H9 (cell line): ENCODE measurements around the gene TOMM22. TPM values are rescaled to one million over a fixed set of nuclear protein-coding genes. Genes with fewer than 3 reads are reported as not detected.
A peak's percentile ranks its signal among the peaks of the same experiment; 100 is the strongest.

Experiments used
- DNase-seq: peaks from one replicate; pipeline ENCODE4 v3.0.0-alpha.2; 2017
- H2AFZ ChIP-seq: one replicate; pipeline ENCODE4 v1.6.1; 2013; ENCODE audit warnings: mild to moderate bottlenecking, low read length, control low read depth, moderate library complexity
- H2AK5ac ChIP-seq: 2 replicates; pipeline ENCODE4 v1.6.1; 2013; ENCODE audit warnings: low read length, control low read depth, mixed read lengths; ENCODE audit not compliant: insufficient read length
- H2BK120ac ChIP-seq: one replicate; pipeline ENCODE4 v1.6.1; 2013; ENCODE audit warnings: low read depth, mild to moderate bottlenecking, low read length, control low read depth, inconsistent platforms; ENCODE audit not compliant: poor library complexity, severe bottlenecking
- H2BK12ac ChIP-seq: 2 replicates; pipeline ENCODE4 v1.6.1; 2013; ENCODE audit warnings: low read length, control low read depth, mixed read lengths, low read depth; ENCODE audit not compliant: insufficient read length
- H2BK15ac ChIP-seq: 2 replicates; pipeline ENCODE4 v1.6.1; 2013; ENCODE audit warnings: low read depth, low read length, control low read depth
- H2BK20ac ChIP-seq: one replicate; pipeline ENCODE4 v1.6.1; 2013; ENCODE audit warnings: low read depth, mild to moderate bottlenecking, low read length, control low read depth, inconsistent platforms; ENCODE audit not compliant: poor library complexity, severe bottlenecking
- H2BK5ac ChIP-seq: 2 replicates; pipeline ENCODE4 v1.6.1; 2013; ENCODE audit warnings: low read length, control low read depth, mixed read lengths; ENCODE audit not compliant: insufficient read length
- H3K14ac ChIP-seq: 2 replicates; pipeline ENCODE4 v1.6.1; 2013; ENCODE audit warnings: low read length, control low read depth; ENCODE audit not compliant: insufficient read depth
- H3K18ac ChIP-seq: 2 replicates; pipeline ENCODE4 v1.6.1; 2013; ENCODE audit warnings: low read depth, mild to moderate bottlenecking, mixed read lengths, low read length, control low read depth; ENCODE audit not compliant: insufficient read length
- H3K23ac ChIP-seq: 2 replicates; pipeline ENCODE4 v1.6.1; 2013; ENCODE audit warnings: low read length, control low read depth, mixed read lengths, low read depth; ENCODE audit not compliant: insufficient read length
- H3K23me2 ChIP-seq: 2 replicates; pipeline ENCODE4 v1.6.1; 2013; ENCODE audit warnings: low read depth, mild to moderate bottlenecking, mixed read lengths, low read length, control low read depth; ENCODE audit not compliant: insufficient read length, poor library complexity, severe bottlenecking
- H3K27ac ChIP-seq: 2 replicates; pipeline ENCODE4 v1.5.1; 2013; ENCODE audit warnings: low read length, control low read depth, mixed read lengths, low read depth; ENCODE audit not compliant: insufficient read length
- H3K27me3 ChIP-seq: 2 replicates; pipeline ENCODE4 v1.6.1; 2013; ENCODE audit warnings: low read length, control low read depth, inconsistent platforms; ENCODE audit not compliant: insufficient read depth
- H3K4ac ChIP-seq: 2 replicates; pipeline ENCODE4 v1.6.1; 2013; ENCODE audit warnings: low read depth, mild to moderate bottlenecking, control low read depth, inconsistent platforms, low read length, moderate library complexity
- H3K4me1 ChIP-seq: 2 replicates; pipeline ENCODE4 v1.6.1; 2013; ENCODE audit warnings: low read length, control low read depth, inconsistent platforms; ENCODE audit not compliant: insufficient read depth
- H3K4me2 ChIP-seq: 2 replicates; pipeline ENCODE4 v1.6.1; 2013; ENCODE audit warnings: low read length, control low read depth, mixed read lengths; ENCODE audit not compliant: insufficient read length, insufficient read depth
- H3K56ac ChIP-seq: 2 replicates; pipeline ENCODE4 v1.6.1; 2013; ENCODE audit warnings: low read depth, mild to moderate bottlenecking, mixed read lengths, low read length, control low read depth; ENCODE audit not compliant: insufficient read length
- H3K79me1 ChIP-seq: 2 replicates; pipeline ENCODE4 v1.6.1; 2013; ENCODE audit warnings: low read depth, mild to moderate bottlenecking, moderate library complexity, low read length, control low read depth, inconsistent platforms; ENCODE audit not compliant: insufficient read depth, poor library complexity, severe bottlenecking
- H3K79me2 ChIP-seq: 2 replicates; pipeline ENCODE4 v1.6.1; 2013; ENCODE audit warnings: low read length, control low read depth, inconsistent platforms; ENCODE audit not compliant: insufficient read depth
- H3K9ac ChIP-seq: 2 replicates; pipeline ENCODE4 v1.6.1; 2013; ENCODE audit warnings: low read length, control low read depth, mixed read lengths; ENCODE audit not compliant: insufficient read length; ENCODE audit errors: extremely low read depth
- H3K9me3 ChIP-seq: one replicate; pipeline ENCODE4 v1.6.1; 2013; ENCODE audit warnings: low read depth, low read length, inconsistent platforms; ENCODE audit not compliant: control insufficient read depth
- H3T11ph ChIP-seq: one replicate; pipeline ENCODE4 v1.6.1; 2013; ENCODE audit warnings: mild to moderate bottlenecking, low read length, control low read depth, inconsistent platforms
- H4K20me1 ChIP-seq: one replicate; pipeline ENCODE4 v1.6.1; 2013; ENCODE audit not compliant: control insufficient read depth, insufficient read length, insufficient read depth
- H4K5ac ChIP-seq: 2 replicates; pipeline ENCODE4 v1.6.1; 2013; ENCODE audit warnings: low read depth, mild to moderate bottlenecking, mixed read lengths, low read length, control low read depth; ENCODE audit not compliant: insufficient read length
- H4K8ac ChIP-seq: replicated peaks from 2 replicates; pipeline ENCODE4 v1.6.1; 2013; ENCODE audit warnings: low read length, control low read depth, mixed read lengths, low read depth; ENCODE audit not compliant: insufficient read length
- H4K91ac ChIP-seq: 2 replicates; pipeline ENCODE4 v1.6.1; 2013; ENCODE audit warnings: low read depth, mild to moderate bottlenecking, moderate library complexity, mixed read lengths, low read length, control low read depth; ENCODE audit not compliant: insufficient read length
- H3K27ac Mint-ChIP-seq, 3 experiments: 2 replicates in 2 of 3; 3 replicates in 1 of 3; pipeline ENCODE4 v1.8.0; 2020 to 2021; ENCODE audit warnings: mixed read lengths in 3 of 3, mild to moderate bottlenecking in 1 of 3, moderate library complexity in 1 of 3
- H3K27me3 Mint-ChIP-seq: 2 replicates; pipeline ENCODE4 v1.8.0; 2021; ENCODE audit warnings: low read depth, mild to moderate bottlenecking, moderate library complexity, mixed read lengths
- H3K36me3 Mint-ChIP-seq, 3 experiments: 2 replicates in 2 of 3; 3 replicates in 1 of 3; pipeline ENCODE4 v1.8.0; 2020 to 2021; ENCODE audit warnings: low read depth in 3 of 3, mixed read lengths in 3 of 3; ENCODE audit not compliant: insufficient read depth in 1 of 3
- H3K4me1 Mint-ChIP-seq, 2 experiments: 2 replicates each; pipeline ENCODE4 v1.8.0; 2020; ENCODE audit warnings: mixed read lengths in 2 of 2
- H3K4me3 Mint-ChIP-seq, 2 experiments: 2 replicates in 1 of 2; 3 replicates in 1 of 2; pipeline ENCODE4 v1.8.0; 2020 to 2021; ENCODE audit warnings: mild to moderate bottlenecking in 2 of 2, mixed read lengths in 2 of 2, moderate library complexity in 1 of 2
- H3K9me3 Mint-ChIP-seq, 2 experiments: 2 replicates in 1 of 2; 3 replicates in 1 of 2; pipeline ENCODE4 v1.8.0; 2020; ENCODE audit warnings: mild to moderate bottlenecking in 2 of 2, mixed read lengths in 2 of 2, moderate library complexity in 1 of 2
- CTCF ChIP-seq: fragments of 200-600 bp; sonication (generic); conservative IDR thresholded peaks from 3 replicates; pipeline ENCODE4 v1.8.0; 2021; ENCODE audit warnings: antibody characterized with exemption, mild to moderate bottlenecking
- WGBS: extraction: QIAGEN DNeasy Blood & Tissue Kit; methylation state at CpG from one replicate; pipeline ENCODE4 v1.1.7; 2013; ENCODE audit warnings: missing lambda C conversion rate, low lambda C conversion rate, mixed read lengths; ENCODE audit not compliant: insufficient read length; ENCODE audit errors: extremely low coverage; 5-methylcytosine and 5-hydroxymethylcytosine counted together
- total RNA-seq: library from RNA; stranded (reverse); gene quantifications from 2 replicates; pipeline ENCODE4 v1.2.1, GENCODE V29; 2021

Gene TOMM22
- total RNA-seq, 1 experiment from 2014 or later = 128 TPM

GRCh38 chr22:38704654-38705234, 23.0 kb downstream of the TOMM22 start:
- no peaks in the 10 kb centered on the region for H4K20me1 ChIP-seq
- no peaks in the 10 kb centered on the region for H3K9me3 Mint-ChIP-seq
- no peak overlapping the region for H3K56ac ChIP-seq
- no peaks in the 10 kb centered on the region for H3K27me3 ChIP-seq
- H3K14ac ChIP-seq = peak overlapping the region; percentile 66; the same call in 1 of the 2 replicates
- H3K79me2 ChIP-seq = peaks cover 28% of the 10 kb centered on the region; the same call in 1 of the 2 replicates
- H2BK12ac ChIP-seq = peak overlapping the region; percentile 77
- peaks cover 17% of the 10 kb centered on the region for H3K23me2 ChIP-seq
- H4K5ac ChIP-seq = peak overlapping the region; percentile 3
- no peaks in the 10 kb centered on the region; the same call in 1 of the 2 replicates for H3K27me3 Mint-ChIP-seq
- H2BK5ac ChIP-seq = peak overlapping the region; percentile 7
- peak overlapping the region; percentile 91 for H3K18ac ChIP-seq
- peak overlapping the region; percentile 46 for H3T11ph ChIP-seq
- no peak overlapping the region for H2BK15ac ChIP-seq
- DNase-seq = no peak
- peak overlapping the region; percentile 81 for H3K9ac ChIP-seq
- TF ChIP-seq CTCF = no peak
- no peak overlapping the region for H2AFZ ChIP-seq
- H3K9me3 ChIP-seq = no peaks in the 10 kb centered on the region
- H3K27ac ChIP-seq = peak overlapping the region; percentile 59
- H3K4me2 ChIP-seq = peak overlapping the region; percentile 49
- no peak overlapping the region for H3K4ac ChIP-seq
- H2BK20ac ChIP-seq = no peak overlapping the region
- H4K91ac ChIP-seq = no peak overlapping the region
- peak overlapping the region; percentile 24 for H2BK120ac ChIP-seq
- H2AK5ac ChIP-seq = peak overlapping the region; percentile 11
- H3K36me3 Mint-ChIP-seq = peaks cover 0 to 10% (median 8%) of the 10 kb centered on the region in 3 experiments; a peak in 4 of 7 replicates
- peaks cover 7% of the 10 kb centered on the region for H3K79me1 ChIP-seq
- H3K4me1 ChIP-seq = peaks cover 10% of the 10 kb centered on the region
- H4K8ac ChIP-seq = peak overlapping the region; percentile 73
- H3K4me3 Mint-ChIP-seq = peak overlapping the region; percentile 93 to 95
- no CpG with 5 or more reads among the region's 10 CpGs for WGBS
- peak overlapping the region; percentile 99 for H3K27ac Mint-ChIP-seq
- H3K4me1 Mint-ChIP-seq = peaks cover 46 to 53% of the 10 kb centered on the region in 2 experiments
- H3K23ac ChIP-seq = no peak overlapping the region
